Measurements from ENCODE around the gene PLP1. TPM values are rescaled to one million over a fixed set of nuclear protein-coding genes. Genes with fewer than 3 reads are reported as not detected.

PLP1 gene
- total RNA-seq, 6 experiments from 2014 or later: 0.24 to 0.75 (median 0.61) TPM; not detected in 2

- H3K4me3 ChIP-seq: peak within 1 kb of the TSS; percentile 25 to 50 (median 35)
- H3K27ac ChIP-seq: no peak within 1 kb of the TSS
- TF ChIP-seq CTCF (IDR thresholded peaks at IDR 0.05) (no peak), POLR2A (IDR thresholded peaks at IDR 0.05) (no peak)
- H3K4me1 ChIP-seq: no peaks in the 10 kb centered on the region
- H3K9me3 ChIP-seq: no peaks in the 10 kb centered on the region
- no peaks in the 10 kb centered on the region for H3K36me3 ChIP-seq
- H3K27me3 ChIP-seq: no peaks in the 10 kb centered on the region
- ATAC-seq: peak; percentile 87 to 92 (median 88)
- DNase-seq: peak; percentile 19 to 65 (median 47)
- WGBS (ENCODE audit: insufficient coverage, low coverage, low lambda C conversion rate, missing lambda C conversion rate): 14% methylated on average over 20 of the region's 54 CpGs
- intact Hi-C loops (cut with DNase I): no loop called here
These were observed 55.3 kb downstream of the PLP1 start, which contains the start of gene RAB9B for GRCh38 chrX:103831803-103832544. RAB9B (minus strand) TSS chrX:103832257; CDS start chrX:103825784, 6,473 bp downstream.

- WGBS (ENCODE audit: insufficient coverage, low coverage, low lambda C conversion rate, missing lambda C conversion rate): 35% methylated on average over 1 of the region's 1 CpG
- DNase-seq (no peak), ATAC-seq (no peak)
- H3K4me3 ChIP-seq: no peak overlapping the region
- peaks cover 0 to 10% of the 10 kb centered on the region in 2 donors for H3K27me3 ChIP-seq
- H3K27ac ChIP-seq: no peak overlapping the region
- TF ChIP-seq POLR2A (IDR thresholded peaks at IDR 0.05): no peak
- no peak for TF ChIP-seq CTCF (IDR thresholded peaks at IDR 0.05)
- no peaks in the 10 kb centered on the region for H3K9me3 ChIP-seq
- no peaks in the 10 kb centered on the region for H3K4me1 ChIP-seq
- intact Hi-C loops (cut with DNase I): no loop called here
- no peaks in the 10 kb centered on the region for H3K36me3 ChIP-seq
These were observed 62.8 kb downstream of the PLP1 start for GRCh38 chrX:103839404-103839803.

Other genes with a start within 250 kb of the PLP1 start
- 10 to 100 TPM; 23.3 to 34.5 (median 28.1) TPM for gene TCEAL4, start 191.3 kb upstream of the PLP1 start, total RNA-seq
- gene TCEAL3, start 168.9 kb upstream of the PLP1 start, total RNA-seq: 1 to 10 TPM; 1.1 to 3.8 (median 2.0) TPM
- 10 to 100 TPM in 2 of 6 experiments, 1 to 10 TPM in 4; 5.6 to 14.6 (median 7.8) TPM for gene TCEAL1, start 147.9 kb upstream of the PLP1 start, total RNA-seq
- 100 to 1,000 TPM; 148 to 252 (median 183) TPM for gene MORF4L2, start 90.1 kb upstream of the PLP1 start, total RNA-seq
- gene TMEM31, start 65.9 kb upstream of the PLP1 start, total RNA-seq: under 1 TPM in 1 of 6 experiments, not detected in 5; 0.37 TPM
- gene RAB9B, start 55.4 kb downstream of the PLP1 start, total RNA-seq: under 1 TPM in 5 of 6 experiments, not detected in 1; 0.05 to 0.25 (median 0.12) TPM
- under 1 TPM in 2 of 6 experiments, not detected in 4; 0.24 to 0.42 TPM for gene TMSB15B, start 185.8 kb downstream of the PLP1 start, total RNA-seq
- not detected for gene H2BW1, start 236.9 kb downstream of the PLP1 start, total RNA-seq